Measurements from ENCODE around the gene ACSF3.
"Not testable (repeated sequence)": the region's sequence is repeated elsewhere in the genome, so short reads cannot be mapped to it uniquely, and the experiment has no call there.

ACSF3 gene

GRCh38 chr16:89085755-89086154 lies 7.9 kb upstream of the ACSF3 start:
- in situ Hi-C loops (cut with HindIII; ENCODE audit: low pct_ligation_motif_present, low pct_unique_long_range_greater_than_20kb, low sequenced_read_pairs), result no loop called here
- DNase-seq, result no peak

DNA sequence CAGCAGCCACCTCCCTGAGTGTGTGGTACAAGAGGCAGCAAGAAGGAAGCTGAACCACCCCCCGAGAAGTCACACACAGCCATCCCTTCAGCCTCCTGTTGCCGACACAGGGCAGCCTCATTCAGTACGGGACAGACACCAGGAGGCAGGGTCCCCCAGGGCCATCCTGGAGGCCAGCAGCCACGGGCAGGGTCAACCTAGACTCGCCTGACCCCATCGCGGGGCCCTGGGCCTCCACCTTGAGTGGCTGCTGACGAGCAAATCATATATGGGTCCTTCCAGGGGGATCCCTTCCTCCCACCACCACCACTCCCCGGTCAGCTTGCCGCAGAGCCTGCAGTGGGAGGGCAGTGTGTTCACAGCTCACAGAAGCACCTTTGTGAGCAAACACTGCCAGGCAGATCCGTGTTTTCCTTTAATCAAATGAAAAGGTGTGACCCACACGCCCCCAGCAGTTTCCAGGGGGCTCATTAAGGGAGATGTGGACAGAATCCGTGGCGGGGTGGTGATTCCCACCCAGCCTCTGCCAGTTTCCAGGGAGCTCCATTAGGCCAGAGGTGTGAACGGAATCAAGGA lies 5.6 kb upstream of the ACSF3 start:
- no peak for DNase-seq
- in situ Hi-C loops (cut with HindIII; ENCODE audit: low pct_ligation_motif_present, low pct_unique_long_range_greater_than_20kb, low sequenced_read_pairs), result no loop called here

GRCh38 chr16:89089120-89089519 lies 4.5 kb upstream of the ACSF3 start:
- in situ Hi-C loops (cut with HindIII; ENCODE audit: low pct_ligation_motif_present, low pct_unique_long_range_greater_than_20kb, low sequenced_read_pairs), result no loop called here
- DNase-seq, result no peak

GRCh38 chr16:89090182-89090630 lies 3.4 kb upstream of the ACSF3 start:
- no peak for DNase-seq
- in situ Hi-C loops (cut with HindIII; ENCODE audit: low pct_ligation_motif_present, low pct_unique_long_range_greater_than_20kb, low sequenced_read_pairs), result no loop called here

- no peak for DNase-seq
- in situ Hi-C loops (cut with HindIII; ENCODE audit: low pct_ligation_motif_present, low pct_unique_long_range_greater_than_20kb, low sequenced_read_pairs), result no loop called here
These were observed 2.8 kb upstream of the ACSF3 start for GRCh38 chr16:89090669-89091426.

- DNase-seq, result no peak
- in situ Hi-C loops (cut with HindIII; ENCODE audit: low pct_ligation_motif_present, low pct_unique_long_range_greater_than_20kb, low sequenced_read_pairs), result no loop called here
These were observed 1.6 kb upstream of the ACSF3 start for GRCh38 chr16:89092013-89092412.

DNA sequence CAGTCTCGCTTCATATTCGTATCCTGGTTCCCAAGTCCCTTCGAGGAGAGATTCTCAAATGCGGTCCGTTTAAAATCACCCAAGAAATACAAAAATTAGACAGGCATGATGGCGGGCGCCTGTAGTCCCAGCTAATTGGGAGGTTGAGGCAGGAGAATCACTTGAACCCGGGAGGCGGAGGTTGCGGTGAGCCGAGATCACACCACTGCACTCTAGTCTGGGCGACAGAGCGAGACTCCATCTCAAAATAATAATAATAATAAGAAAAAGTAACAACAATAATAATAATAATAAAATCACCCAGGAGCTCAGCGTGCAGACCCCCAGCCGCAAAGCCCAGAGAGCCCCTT lies 425 bp upstream of the ACSF3 start:
- in situ Hi-C loops (cut with HindIII; ENCODE audit: low pct_ligation_motif_present, low pct_unique_long_range_greater_than_20kb, low sequenced_read_pairs); DNase-seq: not testable (repeated sequence)

GRCh38 chr16:89094252-89094879 lies 714 bp downstream of the ACSF3 start:
- DNase-seq, result peak; percentile 29
- in situ Hi-C loops (cut with HindIII; ENCODE audit: low pct_ligation_motif_present, low pct_unique_long_range_greater_than_20kb, low sequenced_read_pairs), result no loop called here

DNA sequence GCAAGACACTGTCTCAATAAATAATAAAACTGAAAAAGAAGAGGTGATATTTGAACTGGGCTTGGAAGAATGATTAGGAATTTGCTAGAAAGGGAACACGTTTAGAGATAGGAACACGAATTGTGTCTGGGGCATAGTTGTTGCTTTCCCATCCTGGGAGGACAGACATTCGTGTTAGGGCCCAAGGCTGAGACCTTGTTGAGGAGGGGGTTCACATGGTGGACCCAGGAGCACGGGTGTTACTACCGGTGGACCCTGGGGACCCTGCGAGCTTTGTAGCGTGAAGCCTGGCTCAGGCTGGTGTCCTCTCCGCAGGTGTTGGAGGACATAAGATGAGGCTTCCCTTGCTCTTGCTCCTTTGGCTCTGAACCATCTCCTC lies 1.2 kb downstream of the ACSF3 start:
- no peak for DNase-seq
- in situ Hi-C loops (cut with HindIII; ENCODE audit: low pct_ligation_motif_present, low pct_unique_long_range_greater_than_20kb, low sequenced_read_pairs), result no loop called here

DNA sequence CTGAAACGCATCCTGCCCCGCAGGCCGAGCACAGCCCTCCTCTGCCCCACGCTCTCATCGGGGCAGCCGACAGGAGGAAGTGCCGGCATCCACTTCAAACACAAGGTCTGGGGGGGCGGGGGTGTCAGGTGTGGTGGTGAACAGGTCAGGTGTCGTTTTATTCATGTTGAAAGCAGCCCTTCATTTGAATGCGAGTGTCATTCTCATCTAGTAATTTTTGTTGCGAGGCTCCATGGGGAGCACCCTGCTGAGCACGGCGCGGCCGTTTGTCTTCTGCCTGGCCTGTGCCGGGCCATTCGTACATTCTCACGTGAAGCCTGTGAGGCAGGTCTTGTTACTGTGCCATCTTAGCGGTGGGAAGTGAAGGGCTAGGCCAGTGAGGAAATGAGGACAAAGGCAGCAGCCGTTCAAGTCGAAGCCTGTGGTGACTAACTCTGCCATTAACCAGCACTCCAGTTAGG lies 1.9 kb downstream of the ACSF3 start:
- no peak for DNase-seq
- in situ Hi-C loops (cut with HindIII; ENCODE audit: low pct_ligation_motif_present, low pct_unique_long_range_greater_than_20kb, low sequenced_read_pairs), result no loop called here

GRCh38 chr16:89096042-89096717 lies 2.5 kb downstream of the ACSF3 start:
- DNase-seq, result no peak
- in situ Hi-C loops (cut with HindIII; ENCODE audit: low pct_ligation_motif_present, low pct_unique_long_range_greater_than_20kb, low sequenced_read_pairs), result no loop called here

DNA sequence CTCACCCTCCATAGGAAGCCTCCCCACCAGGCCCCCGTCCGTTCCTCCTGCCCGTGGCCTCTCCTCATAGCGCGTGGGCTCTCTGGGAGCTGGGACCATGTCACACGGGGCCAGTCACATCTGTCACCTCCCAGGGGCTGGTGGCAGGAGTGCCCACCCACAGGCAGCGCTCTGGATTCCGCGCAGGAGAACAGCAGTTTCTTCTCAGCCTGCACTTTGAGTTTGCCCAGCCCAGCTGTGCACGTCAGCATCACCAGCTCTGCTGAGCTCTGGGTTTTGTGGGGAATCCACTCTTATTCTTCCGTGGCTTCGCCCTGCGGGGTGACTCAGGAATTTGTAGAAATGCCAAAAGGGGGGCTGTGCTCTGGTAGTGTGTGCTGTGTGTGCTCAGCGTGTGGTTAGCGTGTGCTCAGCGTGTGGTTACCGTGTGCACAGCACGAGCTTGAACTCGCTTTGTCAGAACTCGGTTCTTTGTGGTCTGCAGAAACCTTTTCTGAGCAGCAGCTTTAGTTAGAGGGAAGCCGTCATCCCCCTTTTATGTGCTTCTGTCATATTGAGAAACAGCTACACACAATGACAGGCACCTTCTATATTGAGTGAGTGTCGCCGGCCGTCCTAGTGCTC lies 3.2 kb downstream of the ACSF3 start:
- in situ Hi-C loops (cut with HindIII; ENCODE audit: low pct_ligation_motif_present, low pct_unique_long_range_greater_than_20kb, low sequenced_read_pairs), result no loop called here
- no peak for DNase-seq

- in situ Hi-C loops (cut with HindIII; ENCODE audit: low pct_ligation_motif_present, low pct_unique_long_range_greater_than_20kb, low sequenced_read_pairs), result no loop called here
- DNase-seq, result no peak
These were observed 3.7 kb downstream of the ACSF3 start for GRCh38 chr16:89097392-89097772.

- in situ Hi-C loops (cut with HindIII; ENCODE audit: low pct_ligation_motif_present, low pct_unique_long_range_greater_than_20kb, low sequenced_read_pairs), result no loop called here
- DNase-seq, result no peak
These were observed 5.2 kb downstream of the ACSF3 start for GRCh38 chr16:89098767-89099430.

DNA sequence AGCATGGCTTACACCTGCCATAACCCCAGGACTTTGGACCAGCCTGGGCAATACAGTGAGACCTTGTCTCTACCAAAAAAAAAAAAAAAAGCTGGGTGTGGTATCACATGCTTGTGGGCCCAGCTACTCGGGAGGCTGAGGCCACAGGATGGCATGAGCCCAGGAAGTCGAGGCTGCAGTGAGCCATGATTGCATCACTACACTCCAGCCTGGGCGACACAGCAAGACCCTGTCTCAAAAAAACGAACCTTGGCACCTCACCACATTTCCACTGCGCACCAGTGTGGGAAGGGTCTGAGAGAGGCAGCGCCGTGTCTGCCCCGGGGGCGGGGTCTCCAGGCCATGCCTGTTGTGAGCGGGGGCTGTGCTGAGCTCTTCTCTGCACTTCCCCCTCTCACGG lies 6.3 kb downstream of the ACSF3 start:
- in situ Hi-C loops (cut with HindIII; ENCODE audit: low pct_ligation_motif_present, low pct_unique_long_range_greater_than_20kb, low sequenced_read_pairs), result no loop called here

GRCh38 chr16:89100601-89101302 lies 7.1 kb downstream of the ACSF3 start:
- DNase-seq, result no peak
- in situ Hi-C loops (cut with HindIII; ENCODE audit: low pct_ligation_motif_present, low pct_unique_long_range_greater_than_20kb, low sequenced_read_pairs), result no loop called here

More for the DNA sequence above, 6.3 kb downstream of the ACSF3 start:
- DNase-seq, result no peak

GRCh38 chr16:89101303-89102040 lies 7.8 kb downstream of the ACSF3 start:
- no peak for DNase-seq
- in situ Hi-C loops (cut with HindIII; ENCODE audit: low pct_ligation_motif_present, low pct_unique_long_range_greater_than_20kb, low sequenced_read_pairs), result no loop called here
